IPS-20b (cell line): ENCODE measurements around the gene ZNF679.
"Not testable (repeated sequence)": the region's sequence is repeated elsewhere in the genome, so short reads cannot be mapped to it uniquely, and the experiment has no call there.

Source experiments
- H3K27ac ChIP-seq: one replicate; pipeline ENCODE4 v1.5.1; 2013; ENCODE audit warnings: low read length
- H3K27me3 ChIP-seq: 2 replicates; pipeline ENCODE4 v1.6.1; 2013; ENCODE audit warnings: mild to moderate bottlenecking, low read length, inconsistent platforms; ENCODE audit not compliant: insufficient read depth
- H3K36me3 ChIP-seq: 2 replicates; pipeline ENCODE4 v1.6.1; 2013; ENCODE audit warnings: low read depth, mild to moderate bottlenecking, inconsistent platforms, low read length, moderate library complexity; ENCODE audit not compliant: insufficient read depth
- H3K4me1 ChIP-seq: 2 replicates; pipeline ENCODE4 v1.6.1; 2013; ENCODE audit warnings: mild to moderate bottlenecking, control low read depth, inconsistent platforms, low read length, moderate library complexity; ENCODE audit not compliant: insufficient read depth
- H3K4me3 ChIP-seq: 2 replicates; pipeline ENCODE4 v1.5.1; 2013; ENCODE audit warnings: mild to moderate bottlenecking, low read length, inconsistent platforms
- H3K9ac ChIP-seq: 2 replicates; pipeline ENCODE4 v1.6.1; 2013; ENCODE audit warnings: low read depth, mild to moderate bottlenecking, inconsistent platforms, low read length, moderate library complexity
- H3K9me3 ChIP-seq: 2 replicates; pipeline ENCODE4 v1.6.1; 2013; ENCODE audit warnings: mild to moderate bottlenecking, low read depth, low read length, inconsistent platforms; ENCODE audit not compliant: insufficient read depth

The ZNF679 gene

GRCh38 chr7:64228174-64228573 lies at the start of gene ZNF679:
ZNF679 (plus strand) TSS chr7:64228474; CDS start chr7:64249118, 20,644 bp downstream.
- H3K27ac ChIP-seq, H3K9ac ChIP-seq, H3K36me3 ChIP-seq, H3K4me1 ChIP-seq, H3K27me3 ChIP-seq, H3K4me3 ChIP-seq: not testable (repeated sequence)
- peaks cover 93% of the 10 kb centered on the region for H3K9me3 ChIP-seq

- no peak overlapping the region for H3K4me3 ChIP-seq
- H3K9me3 ChIP-seq, result peaks cover 76% of the 10 kb centered on the region
- no peaks in the 10 kb centered on the region for H3K27me3 ChIP-seq
- no peak overlapping the region for H3K9ac ChIP-seq
- H3K4me1 ChIP-seq, result no peaks in the 10 kb centered on the region
- H3K36me3 ChIP-seq, result no peaks in the 10 kb centered on the region
- no peak overlapping the region for H3K27ac ChIP-seq
Measured at GRCh38 chr7:64180989-64181388, 47.3 kb upstream of the ZNF679 start.

- H3K9me3 ChIP-seq, result peaks cover 75% of the 10 kb centered on the region
- no peaks in the 10 kb centered on the region for H3K27me3 ChIP-seq
- H3K36me3 ChIP-seq, result no peaks in the 10 kb centered on the region
- H3K4me3 ChIP-seq, result no peak overlapping the region
- no peak overlapping the region for H3K9ac ChIP-seq
- no peak overlapping the region for H3K27ac ChIP-seq
- H3K4me1 ChIP-seq, result no peaks in the 10 kb centered on the region
Measured at GRCh38 chr7:64181586-64181985, 46.7 kb upstream of the ZNF679 start.

- no peaks in the 10 kb centered on the region for H3K4me1 ChIP-seq
- H3K27ac ChIP-seq, result no peak overlapping the region
- no peaks in the 10 kb centered on the region for H3K36me3 ChIP-seq
- H3K9me3 ChIP-seq, result peaks cover 76% of the 10 kb centered on the region
- no peaks in the 10 kb centered on the region for H3K27me3 ChIP-seq
- H3K9ac ChIP-seq, result no peak overlapping the region
- no peak overlapping the region for H3K4me3 ChIP-seq
Measured at GRCh38 chr7:64182036-64182790, 46.1 kb upstream of the ZNF679 start.

- Histone ChIP-seq H3K9ac (no peak overlapping the region), H3K4me1 (no peaks in the 10 kb centered on the region), H3K36me3 (no peaks in the 10 kb centered on the region), H3K4me3 (no peak overlapping the region), H3K9me3 (peaks cover 79% of the 10 kb centered on the region), H3K27ac (no peak overlapping the region), H3K27me3 (no peaks in the 10 kb centered on the region)
Measured at GRCh38 chr7:64183126-64183742, 45.0 kb upstream of the ZNF679 start.

GRCh38 chr7:64183827-64184372 lies 44.4 kb upstream of the ZNF679 start:
- no peak overlapping the region for H3K9ac ChIP-seq
- H3K4me3 ChIP-seq, result no peak overlapping the region
- peaks cover 80% of the 10 kb centered on the region for H3K9me3 ChIP-seq
- H3K36me3 ChIP-seq, result no peaks in the 10 kb centered on the region
- H3K4me1 ChIP-seq, result no peaks in the 10 kb centered on the region
- H3K27ac ChIP-seq, result no peak overlapping the region
- H3K27me3 ChIP-seq, result no peaks in the 10 kb centered on the region

GRCh38 chr7:64184376-64184775 lies 43.9 kb upstream of the ZNF679 start:
- H3K4me1 ChIP-seq, result no peaks in the 10 kb centered on the region
- H3K36me3 ChIP-seq, result no peaks in the 10 kb centered on the region
- no peaks in the 10 kb centered on the region for H3K27me3 ChIP-seq
- no peak overlapping the region for H3K27ac ChIP-seq
- H3K9me3 ChIP-seq, result peaks cover 81% of the 10 kb centered on the region
- H3K9ac ChIP-seq, result no peak overlapping the region
- H3K4me3 ChIP-seq, result no peak overlapping the region

- H3K9ac ChIP-seq, result no peak overlapping the region
- no peak overlapping the region for H3K4me3 ChIP-seq
- no peaks in the 10 kb centered on the region for H3K27me3 ChIP-seq
- H3K4me1 ChIP-seq, result no peaks in the 10 kb centered on the region
- no peaks in the 10 kb centered on the region for H3K36me3 ChIP-seq
- no peak overlapping the region for H3K27ac ChIP-seq
- H3K9me3 ChIP-seq, result peaks cover 87% of the 10 kb centered on the region
Measured at GRCh38 chr7:64187408-64187807, 40.9 kb upstream of the ZNF679 start.

- no peak overlapping the region for H3K9ac ChIP-seq
- H3K9me3 ChIP-seq, result peaks cover 89% of the 10 kb centered on the region
- H3K36me3 ChIP-seq, result no peaks in the 10 kb centered on the region
- H3K4me3 ChIP-seq, result no peak overlapping the region
- no peaks in the 10 kb centered on the region for H3K27me3 ChIP-seq
- H3K4me1 ChIP-seq, result no peaks in the 10 kb centered on the region
- H3K27ac ChIP-seq, result no peak overlapping the region
Measured at GRCh38 chr7:64192148-64192704, 36.0 kb upstream of the ZNF679 start.

GRCh38 chr7:64192775-64193174 lies 35.5 kb upstream of the ZNF679 start:
- Histone ChIP-seq H3K4me1 (no peaks in the 10 kb centered on the region), H3K27ac (no peak overlapping the region), H3K36me3 (no peaks in the 10 kb centered on the region), H3K9ac (no peak overlapping the region), H3K27me3 (no peaks in the 10 kb centered on the region), H3K4me3 (no peak overlapping the region), H3K9me3 (peaks cover 89% of the 10 kb centered on the region)

GRCh38 chr7:64206903-64207302 lies 21.4 kb upstream of the ZNF679 start, which contains the start of gene ZNF735:
ZNF735 (plus strand) TSS chr7:64207203; CDS start chr7:64207203, 0 bp downstream.
- Histone ChIP-seq H3K36me3 (no peaks in the 10 kb centered on the region), H3K9me3 (peaks cover 83% of the 10 kb centered on the region), H3K27me3 (no peaks in the 10 kb centered on the region)

More at GRCh38 chr7:64206903-64207302, 21.4 kb upstream of the ZNF679 start, which contains the start of gene ZNF735:
- no peak within 1 kb of the TSS for H3K27ac ChIP-seq
- no peak within 1 kb of the TSS for H3K4me3 ChIP-seq
- no peak within 1 kb of the TSS for H3K9ac ChIP-seq
- no peaks in the 10 kb centered on the region for H3K4me1 ChIP-seq
